H9 (cell line): ENCODE measurements around the gene PFN3. TPM values are rescaled to one million over a fixed set of nuclear protein-coding genes. Genes with fewer than 3 reads are reported as not detected.

Experiments used
- DNase-seq: peaks from one replicate; pipeline ENCODE4 v3.0.0-alpha.2; 2017
- H2AFZ ChIP-seq: one replicate; pipeline ENCODE4 v1.6.1; 2013; ENCODE audit warnings: mild to moderate bottlenecking, low read length, control low read depth, moderate library complexity
- H2AK5ac ChIP-seq: 2 replicates; pipeline ENCODE4 v1.6.1; 2013; ENCODE audit warnings: low read length, control low read depth, mixed read lengths; ENCODE audit not compliant: insufficient read length
- H2BK120ac ChIP-seq: one replicate; pipeline ENCODE4 v1.6.1; 2013; ENCODE audit warnings: low read depth, mild to moderate bottlenecking, low read length, control low read depth, inconsistent platforms; ENCODE audit not compliant: poor library complexity, severe bottlenecking
- H2BK12ac ChIP-seq: 2 replicates; pipeline ENCODE4 v1.6.1; 2013; ENCODE audit warnings: low read length, control low read depth, mixed read lengths, low read depth; ENCODE audit not compliant: insufficient read length
- H2BK15ac ChIP-seq: 2 replicates; pipeline ENCODE4 v1.6.1; 2013; ENCODE audit warnings: low read depth, low read length, control low read depth
- H2BK20ac ChIP-seq: one replicate; pipeline ENCODE4 v1.6.1; 2013; ENCODE audit warnings: low read depth, mild to moderate bottlenecking, low read length, control low read depth, inconsistent platforms; ENCODE audit not compliant: poor library complexity, severe bottlenecking
- H2BK5ac ChIP-seq: 2 replicates; pipeline ENCODE4 v1.6.1; 2013; ENCODE audit warnings: low read length, control low read depth, mixed read lengths; ENCODE audit not compliant: insufficient read length
- H3K14ac ChIP-seq: 2 replicates; pipeline ENCODE4 v1.6.1; 2013; ENCODE audit warnings: low read length, control low read depth; ENCODE audit not compliant: insufficient read depth
- H3K18ac ChIP-seq: 2 replicates; pipeline ENCODE4 v1.6.1; 2013; ENCODE audit warnings: low read depth, mild to moderate bottlenecking, mixed read lengths, low read length, control low read depth; ENCODE audit not compliant: insufficient read length
- H3K23ac ChIP-seq: 2 replicates; pipeline ENCODE4 v1.6.1; 2013; ENCODE audit warnings: low read length, control low read depth, mixed read lengths, low read depth; ENCODE audit not compliant: insufficient read length
- H3K23me2 ChIP-seq: 2 replicates; pipeline ENCODE4 v1.6.1; 2013; ENCODE audit warnings: low read depth, mild to moderate bottlenecking, mixed read lengths, low read length, control low read depth; ENCODE audit not compliant: insufficient read length, poor library complexity, severe bottlenecking
- H3K27ac ChIP-seq: 2 replicates; pipeline ENCODE4 v1.5.1; 2013; ENCODE audit warnings: low read length, control low read depth, mixed read lengths, low read depth; ENCODE audit not compliant: insufficient read length
- H3K27me3 ChIP-seq: 2 replicates; pipeline ENCODE4 v1.6.1; 2013; ENCODE audit warnings: low read length, control low read depth, inconsistent platforms; ENCODE audit not compliant: insufficient read depth
- H3K4ac ChIP-seq: 2 replicates; pipeline ENCODE4 v1.6.1; 2013; ENCODE audit warnings: low read depth, mild to moderate bottlenecking, control low read depth, inconsistent platforms, low read length, moderate library complexity
- H3K4me1 ChIP-seq: 2 replicates; pipeline ENCODE4 v1.6.1; 2013; ENCODE audit warnings: low read length, control low read depth, inconsistent platforms; ENCODE audit not compliant: insufficient read depth
- H3K4me2 ChIP-seq: 2 replicates; pipeline ENCODE4 v1.6.1; 2013; ENCODE audit warnings: low read length, control low read depth, mixed read lengths; ENCODE audit not compliant: insufficient read length, insufficient read depth
- H3K56ac ChIP-seq: 2 replicates; pipeline ENCODE4 v1.6.1; 2013; ENCODE audit warnings: low read depth, mild to moderate bottlenecking, mixed read lengths, low read length, control low read depth; ENCODE audit not compliant: insufficient read length
- H3K79me1 ChIP-seq: 2 replicates; pipeline ENCODE4 v1.6.1; 2013; ENCODE audit warnings: low read depth, mild to moderate bottlenecking, moderate library complexity, low read length, control low read depth, inconsistent platforms; ENCODE audit not compliant: insufficient read depth, poor library complexity, severe bottlenecking
- H3K79me2 ChIP-seq: 2 replicates; pipeline ENCODE4 v1.6.1; 2013; ENCODE audit warnings: low read length, control low read depth, inconsistent platforms; ENCODE audit not compliant: insufficient read depth
- H3K9ac ChIP-seq: 2 replicates; pipeline ENCODE4 v1.6.1; 2013; ENCODE audit warnings: low read length, control low read depth, mixed read lengths; ENCODE audit not compliant: insufficient read length; ENCODE audit errors: extremely low read depth
- H3K9me3 ChIP-seq: one replicate; pipeline ENCODE4 v1.6.1; 2013; ENCODE audit warnings: low read depth, low read length, inconsistent platforms; ENCODE audit not compliant: control insufficient read depth
- H3T11ph ChIP-seq: one replicate; pipeline ENCODE4 v1.6.1; 2013; ENCODE audit warnings: mild to moderate bottlenecking, low read length, control low read depth, inconsistent platforms
- H4K20me1 ChIP-seq: one replicate; pipeline ENCODE4 v1.6.1; 2013; ENCODE audit not compliant: control insufficient read depth, insufficient read length, insufficient read depth
- H4K5ac ChIP-seq: 2 replicates; pipeline ENCODE4 v1.6.1; 2013; ENCODE audit warnings: low read depth, mild to moderate bottlenecking, mixed read lengths, low read length, control low read depth; ENCODE audit not compliant: insufficient read length
- H4K8ac ChIP-seq: replicated peaks from 2 replicates; pipeline ENCODE4 v1.6.1; 2013; ENCODE audit warnings: low read length, control low read depth, mixed read lengths, low read depth; ENCODE audit not compliant: insufficient read length
- H4K91ac ChIP-seq: 2 replicates; pipeline ENCODE4 v1.6.1; 2013; ENCODE audit warnings: low read depth, mild to moderate bottlenecking, moderate library complexity, mixed read lengths, low read length, control low read depth; ENCODE audit not compliant: insufficient read length
- H3K27ac Mint-ChIP-seq, 3 experiments: 2 replicates in 2 of 3; 3 replicates in 1 of 3; pipeline ENCODE4 v1.8.0; 2020 to 2021; ENCODE audit warnings: mixed read lengths in 3 of 3, mild to moderate bottlenecking in 1 of 3, moderate library complexity in 1 of 3
- H3K27me3 Mint-ChIP-seq: 2 replicates; pipeline ENCODE4 v1.8.0; 2021; ENCODE audit warnings: low read depth, mild to moderate bottlenecking, moderate library complexity, mixed read lengths
- H3K36me3 Mint-ChIP-seq, 3 experiments: 2 replicates in 2 of 3; 3 replicates in 1 of 3; pipeline ENCODE4 v1.8.0; 2020 to 2021; ENCODE audit warnings: low read depth in 3 of 3, mixed read lengths in 3 of 3; ENCODE audit not compliant: insufficient read depth in 1 of 3
- H3K4me1 Mint-ChIP-seq, 2 experiments: 2 replicates each; pipeline ENCODE4 v1.8.0; 2020; ENCODE audit warnings: mixed read lengths in 2 of 2
- H3K4me3 Mint-ChIP-seq, 2 experiments: 2 replicates in 1 of 2; 3 replicates in 1 of 2; pipeline ENCODE4 v1.8.0; 2020 to 2021; ENCODE audit warnings: mild to moderate bottlenecking in 2 of 2, mixed read lengths in 2 of 2, moderate library complexity in 1 of 2
- H3K9me3 Mint-ChIP-seq, 2 experiments: 2 replicates in 1 of 2; 3 replicates in 1 of 2; pipeline ENCODE4 v1.8.0; 2020; ENCODE audit warnings: mild to moderate bottlenecking in 2 of 2, mixed read lengths in 2 of 2, moderate library complexity in 1 of 2
- CTCF ChIP-seq: fragments of 200-600 bp; sonication (generic); conservative IDR thresholded peaks from 3 replicates; pipeline ENCODE4 v1.8.0; 2021; ENCODE audit warnings: antibody characterized with exemption, mild to moderate bottlenecking
- WGBS: extraction: QIAGEN DNeasy Blood & Tissue Kit; methylation state at CpG from one replicate; pipeline ENCODE4 v1.1.7; 2013; ENCODE audit warnings: missing lambda C conversion rate, low lambda C conversion rate, mixed read lengths; ENCODE audit not compliant: insufficient read length; ENCODE audit errors: extremely low coverage; 5-methylcytosine and 5-hydroxymethylcytosine counted together
- total RNA-seq: library from RNA; stranded (reverse); gene quantifications from 2 replicates; pipeline ENCODE4 v1.2.1, GENCODE V29; 2021

The PFN3 gene
- total RNA-seq, 1 experiment from 2014 or later: not detected

DNA sequence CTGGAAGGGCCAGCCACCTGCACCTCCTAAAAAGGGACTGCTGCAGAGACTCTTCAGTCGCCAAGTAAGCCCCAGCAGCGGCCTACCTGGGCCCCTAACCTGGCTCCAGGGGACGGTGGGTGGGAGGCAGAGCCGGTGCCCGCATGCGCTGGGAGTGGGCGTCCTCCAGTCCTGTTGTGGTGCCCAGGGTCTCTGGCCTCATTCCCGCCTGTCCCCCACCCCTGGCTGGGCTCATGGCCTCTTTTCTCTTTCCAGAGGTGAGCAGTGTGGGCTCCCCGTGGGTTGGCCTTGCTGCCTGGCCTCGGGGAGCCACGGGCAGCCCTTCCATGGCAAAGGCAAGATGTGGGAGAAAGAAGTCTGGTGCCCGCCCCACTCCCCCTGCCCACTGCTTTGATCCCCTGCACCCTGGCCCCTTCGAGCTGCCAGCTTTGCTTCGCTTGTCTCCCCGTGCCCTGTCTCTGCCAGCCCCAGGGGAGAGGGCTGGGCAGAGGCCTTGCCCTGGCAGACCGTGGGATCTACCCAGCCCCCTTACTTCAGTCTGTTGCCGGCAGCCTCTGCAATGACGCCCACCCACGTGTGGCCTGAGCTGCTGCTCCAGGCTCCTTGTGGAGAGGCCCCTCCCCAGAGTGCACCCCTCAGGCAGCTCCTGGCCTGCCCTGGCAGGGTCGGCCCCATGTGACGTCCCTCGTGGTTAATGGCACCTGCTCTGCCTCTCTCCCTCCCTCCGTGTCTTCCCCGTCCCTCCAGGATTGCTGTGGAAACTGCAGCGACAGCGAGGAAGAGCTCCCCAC, 40.7 kb upstream of the PFN3 start:
- Histone ChIP-seq H3K9me3 (no peaks in the 10 kb centered on the region), H2AFZ (no peak overlapping the region), H3K4ac (no peak overlapping the region), H4K20me1 (no peaks in the 10 kb centered on the region), H2BK120ac (no peak overlapping the region), H4K5ac (no peak overlapping the region), H3K9ac (no peak overlapping the region), H4K8ac (no peak overlapping the region), H3K79me1 (no peaks in the 10 kb centered on the region), H2BK15ac (no peak overlapping the region), H3T11ph (no peak overlapping the region), H3K23ac (no peak overlapping the region), H2BK20ac (no peak overlapping the region), H3K4me2 (no peak overlapping the region), H3K23me2 (peaks cover 2% of the 10 kb centered on the region), H4K91ac (no peak overlapping the region), H3K4me1 (no peaks in the 10 kb centered on the region; the same call in 1 of the 2 replicates), H3K18ac (no peak overlapping the region), H3K79me2 (no peaks in the 10 kb centered on the region), H3K27me3 (no peaks in the 10 kb centered on the region; the same call in 1 of the 2 replicates), H2BK5ac (no peak overlapping the region), H3K14ac (no peak overlapping the region), H3K27ac (no peak overlapping the region), H2BK12ac (no peak overlapping the region), H3K56ac (no peak overlapping the region), H2AK5ac (no peak overlapping the region)
- Mint-ChIP-seq H3K4me3 (no peak overlapping the region), H3K27ac (no peak overlapping the region), H3K4me1 (peaks cover 35 to 45% of the 10 kb centered on the region in 2 experiments), H3K9me3 (peaks cover 0 to 3% of the 10 kb centered on the region in 2 experiments; a peak in 1 of 5 replicates), H3K36me3 (peaks cover 22 to 50% (median 43%) of the 10 kb centered on the region in 3 experiments), H3K27me3 (peaks cover 16% of the 10 kb centered on the region)
- WGBS: no CpG with 5 or more reads among the region's 26 CpGs
- no peak for DNase-seq
- no peak for TF ChIP-seq CTCF
